22Rv1 (cell line): ENCODE results near the gene DMXL1.

Experiments
- CTCF ChIP-seq: fragments of 450-650 bp; IDR thresholded peaks from 2 replicates; pipeline ENCODE4 v1.5.1; 2017; ENCODE audit warnings: mild to moderate bottlenecking
- ZFX ChIP-seq: fragments of 450-650 bp; IDR thresholded peaks from 2 replicates; pipeline ENCODE4 v1.6.1; 2017; ENCODE audit warnings: antibody characterized with exemption, borderline replicate concordance

DNA sequence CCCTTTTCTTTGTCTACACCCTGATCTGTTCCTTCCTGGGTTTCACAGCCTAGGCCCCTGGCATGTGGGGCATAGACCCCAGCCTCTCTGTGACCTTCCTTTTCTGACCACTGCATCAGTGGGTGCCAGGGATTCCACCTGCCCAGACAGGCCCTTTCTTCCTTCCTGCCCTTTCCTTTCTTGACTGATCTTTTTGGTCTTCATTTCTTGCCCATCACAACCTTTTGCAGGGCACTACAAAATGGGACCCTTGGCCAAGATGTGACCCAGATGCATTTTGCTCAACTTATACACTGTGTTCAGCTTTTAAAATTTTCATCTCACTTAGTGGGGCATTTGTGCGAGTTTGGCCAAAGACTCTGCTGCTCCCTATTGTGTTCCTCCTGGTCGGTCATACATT lies 211.7 kb downstream of the DMXL1 start:
- TF ChIP-seq CTCF (no peak), ZFX (no peak)
